Stimulated activated CD4-positive, alpha-beta T cell treated with anti-CD3 and anti-CD28 coated beads, Interleukin-12 subunit alpha, Interleukin-12 subunit beta, amount 100 ng/mL, for 24 hours (primary cell): Measurements from ENCODE around the gene ULK4.
"Not testable (repeated sequence)": the region's sequence is repeated elsewhere in the genome, so short reads cannot be mapped to it uniquely, and the experiment has no call there.

Experiments
- DNase-seq, 2 experiments: peaks; one replicate each; pipeline ENCODE4 v3.0.0-alpha.2; 2020; ENCODE audit warnings: low read depth in 2 of 2

Gene ULK4

GRCh38 chr3:41961751-41962679, at the start of gene ULK4:
TSS of gene ULK4 (minus strand) at chr3:41962103. CDS start at chr3:41954759, 7,344 bp downstream.
- DNase-seq = peak; percentile 89 to 91

GRCh38 chr3:42010530-42010929, 48.6 kb upstream of the ULK4 start:
- DNase-seq = no peak

GRCh38 chr3:42009456-42009855, 47.6 kb upstream of the ULK4 start:
- DNase-seq = no peak

- DNase-seq = no peak
Measured at GRCh38 chr3:42007785-42008184, 45.9 kb upstream of the ULK4 start.

- DNase-seq = no peak
Measured at GRCh38 chr3:42005401-42005800, 43.5 kb upstream of the ULK4 start.

GRCh38 chr3:42002790-42003189, 40.9 kb upstream of the ULK4 start:
- DNase-seq = no peak

- DNase-seq = no peak
Measured at GRCh38 chr3:42001777-42002176, 39.9 kb upstream of the ULK4 start.

- DNase-seq = no peak
Measured at GRCh38 chr3:41999909-42000308, 38.0 kb upstream of the ULK4 start.

- no peak for DNase-seq
Measured at GRCh38 chr3:41997702-41998550, 36.0 kb upstream of the ULK4 start.

- DNase-seq = no peak
Measured at GRCh38 chr3:41991437-41991836, 29.5 kb upstream of the ULK4 start.

- DNase-seq = no peak
Measured at GRCh38 chr3:41989518-41989917, 27.6 kb upstream of the ULK4 start.

- no peak for DNase-seq
Measured at GRCh38 chr3:41987627-41988026, 25.7 kb upstream of the ULK4 start.

GRCh38 chr3:41986561-41986960, 24.7 kb upstream of the ULK4 start:
- no peak for DNase-seq

- no peak for DNase-seq
Measured at GRCh38 chr3:41985018-41985417, 23.1 kb upstream of the ULK4 start.

GRCh38 chr3:41983091-41983490, 21.2 kb upstream of the ULK4 start:
- DNase-seq = not testable (repeated sequence)

GRCh38 chr3:41977401-41977800, 15.5 kb upstream of the ULK4 start:
- not testable (repeated sequence) for DNase-seq

GRCh38 chr3:41975416-41976103, 13.7 kb upstream of the ULK4 start:
- DNase-seq = no peak

GRCh38 chr3:41974223-41974622, 12.3 kb upstream of the ULK4 start:
- no peak for DNase-seq

GRCh38 chr3:41972802-41973201, 10.9 kb upstream of the ULK4 start:
- no peak for DNase-seq

GRCh38 chr3:41966206-41966605, 4.3 kb upstream of the ULK4 start:
- no peak for DNase-seq

GRCh38 chr3:41963823-41964222, 1.9 kb upstream of the ULK4 start:
- DNase-seq = no peak
